ENCODE data around the gene MILR1.
"Not testable (repeated sequence)": the region's sequence is repeated elsewhere in the genome, so short reads cannot be mapped to it uniquely, and the experiment has no call there.

Gene MILR1

DNA sequence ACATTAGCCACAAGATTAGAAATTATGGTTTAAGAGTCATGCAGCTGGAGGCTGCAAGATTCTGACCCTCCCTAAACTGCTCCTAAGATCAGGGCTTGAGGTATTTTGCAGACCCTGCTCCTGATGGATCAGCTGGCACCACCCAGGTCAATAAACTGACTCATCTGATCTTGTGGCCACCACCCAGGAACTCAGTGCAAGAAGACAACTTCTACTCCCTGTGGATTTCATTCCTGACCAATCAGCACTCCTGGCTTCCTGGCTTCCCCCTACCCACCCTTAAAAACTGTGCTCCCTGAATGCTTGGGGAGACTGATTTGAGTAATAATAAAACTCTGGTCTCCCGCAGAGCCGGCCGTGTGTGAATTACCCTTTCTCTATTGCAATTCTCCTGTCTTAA lies 25.0 kb upstream of the MILR1 start:
- no peaks in the 10 kb centered on the region for H3K36me3 ChIP-seq (ENCODE audit: control insufficient read depth, insufficient read depth, low read length)
- no peak overlapping the region for H3K4me3 ChIP-seq (replicated peaks; ENCODE audit: low read depth, low read length)
- TF ChIP-seq, protein P1, sequence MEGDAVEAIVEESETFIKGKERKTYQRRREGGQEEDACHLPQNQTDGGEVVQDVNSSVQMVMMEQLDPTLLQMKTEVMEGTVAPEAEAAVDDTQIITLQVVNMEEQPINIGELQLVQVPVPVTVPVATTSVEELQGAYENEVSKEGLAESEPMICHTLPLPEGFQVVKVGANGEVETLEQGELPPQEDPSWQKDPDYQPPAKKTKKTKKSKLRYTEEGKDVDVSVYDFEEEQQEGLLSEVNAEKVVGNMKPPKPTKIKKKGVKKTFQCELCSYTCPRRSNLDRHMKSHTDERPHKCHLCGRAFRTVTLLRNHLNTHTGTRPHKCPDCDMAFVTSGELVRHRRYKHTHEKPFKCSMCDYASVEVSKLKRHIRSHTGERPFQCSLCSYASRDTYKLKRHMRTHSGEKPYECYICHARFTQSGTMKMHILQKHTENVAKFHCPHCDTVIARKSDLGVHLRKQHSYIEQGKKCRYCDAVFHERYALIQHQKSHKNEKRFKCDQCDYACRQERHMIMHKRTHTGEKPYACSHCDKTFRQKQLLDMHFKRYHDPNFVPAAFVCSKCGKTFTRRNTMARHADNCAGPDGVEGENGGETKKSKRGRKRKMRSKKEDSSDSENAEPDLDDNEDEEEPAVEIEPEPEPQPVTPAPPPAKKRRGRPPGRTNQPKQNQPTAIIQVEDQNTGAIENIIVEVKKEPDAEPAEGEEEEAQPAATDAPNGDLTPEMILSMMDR (IDR thresholded peaks at IDR 0.05; ENCODE audit: insufficient read depth, low read length, poor library complexity, severe bottlenecking): no peak
- H3K27me3 ChIP-seq (replicated peaks; ENCODE audit: control insufficient read depth, insufficient read depth, low read length): no peaks in the 10 kb centered on the region
- DNase-seq (ENCODE audit: extremely low read depth, insufficient read length): no peak

DNA sequence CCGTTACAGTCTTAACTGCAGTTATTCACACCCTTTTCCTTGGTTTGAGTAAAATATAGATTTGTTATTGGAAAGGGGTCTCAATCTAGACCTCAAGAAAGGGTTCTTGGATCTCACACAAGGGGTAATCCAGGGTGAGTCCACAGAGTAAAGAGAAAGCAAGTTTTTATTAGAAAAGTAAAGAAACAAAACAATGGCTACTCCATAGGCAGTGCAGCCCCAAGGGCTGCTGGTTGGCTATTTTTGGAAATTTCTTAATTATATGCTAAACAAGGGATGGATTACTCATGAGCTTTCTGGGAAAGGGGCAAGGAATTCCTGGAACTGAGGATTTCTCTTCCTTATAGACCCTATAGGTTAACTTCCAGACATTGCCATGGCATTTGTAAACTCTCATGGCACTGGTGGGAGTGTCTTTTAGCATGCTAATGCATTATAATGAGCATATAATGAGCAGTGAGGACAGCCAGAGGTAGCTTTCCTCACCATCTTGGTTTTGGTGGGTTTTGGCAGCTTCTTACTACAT lies 24.5 kb upstream of the MILR1 start:
- no peaks in the 10 kb centered on the region for H3K27me3 ChIP-seq (replicated peaks; ENCODE audit: control insufficient read depth, insufficient read depth, low read length)
- TF ChIP-seq, protein P1 (IDR thresholded peaks at IDR 0.05; ENCODE audit: insufficient read depth, low read length, poor library complexity, severe bottlenecking): no peak
- DNase-seq (ENCODE audit: extremely low read depth, insufficient read length): no peak
- no peaks in the 10 kb centered on the region for H3K36me3 ChIP-seq (ENCODE audit: control insufficient read depth, insufficient read depth, low read length)
- H3K4me3 ChIP-seq (replicated peaks; ENCODE audit: low read depth, low read length): no peak overlapping the region

DNA sequence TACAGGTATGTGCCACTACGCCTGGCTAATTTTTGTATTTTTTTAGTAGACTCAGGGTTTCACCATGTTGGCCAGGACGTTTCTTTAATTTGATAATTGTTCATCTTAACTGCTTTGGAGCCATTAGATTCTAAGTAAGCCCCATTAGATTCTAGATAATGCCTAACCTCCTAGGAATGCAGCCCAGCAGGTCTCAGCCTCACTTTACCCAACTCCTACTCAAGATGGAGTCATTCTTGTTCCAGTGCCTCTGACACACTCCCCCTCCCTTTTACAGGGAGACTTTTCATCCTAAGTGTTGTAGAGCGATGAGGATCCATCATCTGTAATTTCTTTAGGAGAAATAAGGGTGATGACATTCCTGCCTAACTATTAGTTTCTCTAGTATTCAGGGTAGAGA lies 23.7 kb upstream of the MILR1 start:
- TF ChIP-seq, protein P1 (IDR thresholded peaks at IDR 0.05; ENCODE audit: insufficient read depth, low read length, poor library complexity, severe bottlenecking): no peak
- no peaks in the 10 kb centered on the region for H3K27me3 ChIP-seq (replicated peaks; ENCODE audit: control insufficient read depth, insufficient read depth, low read length)
- no peaks in the 10 kb centered on the region for H3K36me3 ChIP-seq (ENCODE audit: control insufficient read depth, insufficient read depth, low read length)
- H3K4me3 ChIP-seq (replicated peaks; ENCODE audit: low read depth, low read length): no peak overlapping the region
- no peak for DNase-seq (ENCODE audit: extremely low read depth, insufficient read length)

DNA sequence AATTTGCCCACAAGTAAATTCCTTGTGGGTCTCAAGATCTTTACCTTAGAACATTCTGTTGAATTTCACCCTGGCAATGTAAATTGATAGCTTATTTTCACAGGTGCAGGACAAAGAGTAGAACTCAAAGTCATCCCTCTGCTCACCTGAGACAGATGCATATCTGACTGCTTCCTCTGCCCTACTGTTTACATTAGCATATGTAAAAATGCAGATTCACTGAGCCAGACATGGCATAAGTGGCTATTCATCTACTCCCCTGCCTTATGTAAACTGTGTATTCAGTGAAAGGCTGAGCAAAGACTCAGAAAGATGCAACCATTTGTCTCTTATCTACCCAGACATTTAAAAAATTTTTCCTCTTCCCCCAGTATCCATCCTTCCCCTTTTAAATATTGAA lies 22.3 kb upstream of the MILR1 start:
- no peak for DNase-seq (ENCODE audit: extremely low read depth, insufficient read length)
- no peaks in the 10 kb centered on the region for H3K36me3 ChIP-seq (ENCODE audit: control insufficient read depth, insufficient read depth, low read length)
- H3K27me3 ChIP-seq (replicated peaks; ENCODE audit: control insufficient read depth, insufficient read depth, low read length): no peaks in the 10 kb centered on the region
- TF ChIP-seq, protein P1 (IDR thresholded peaks at IDR 0.05; ENCODE audit: insufficient read depth, low read length, poor library complexity, severe bottlenecking): no peak
- H3K4me3 ChIP-seq (replicated peaks; ENCODE audit: low read depth, low read length): no peak overlapping the region

DNA sequence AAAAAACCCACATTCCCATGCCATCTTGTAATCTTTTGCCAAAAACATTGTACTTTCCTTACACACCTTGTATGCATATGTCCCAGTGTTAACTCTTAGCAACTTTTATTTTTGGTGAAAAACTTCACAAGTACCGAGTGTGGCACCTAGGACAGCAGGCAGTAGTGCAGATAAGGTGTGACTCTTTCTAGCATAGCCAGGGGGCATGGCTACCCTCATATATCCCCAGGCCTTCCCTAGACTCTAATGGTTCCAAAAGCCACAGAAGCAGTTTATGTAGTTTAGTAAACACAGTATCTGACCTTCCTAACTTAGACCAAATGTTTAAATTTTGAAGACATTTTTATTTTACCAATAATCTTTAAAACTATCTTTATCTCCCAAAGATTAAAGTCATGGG lies 20.5 kb upstream of the MILR1 start:
- no peak overlapping the region for H3K4me3 ChIP-seq (replicated peaks; ENCODE audit: low read depth, low read length)
- no peaks in the 10 kb centered on the region for H3K36me3 ChIP-seq (ENCODE audit: control insufficient read depth, insufficient read depth, low read length)
- TF ChIP-seq, protein P1 (IDR thresholded peaks at IDR 0.05; ENCODE audit: insufficient read depth, low read length, poor library complexity, severe bottlenecking): no peak
- no peak for DNase-seq (ENCODE audit: extremely low read depth, insufficient read length)
- H3K27me3 ChIP-seq (replicated peaks; ENCODE audit: control insufficient read depth, insufficient read depth, low read length): no peaks in the 10 kb centered on the region

DNA sequence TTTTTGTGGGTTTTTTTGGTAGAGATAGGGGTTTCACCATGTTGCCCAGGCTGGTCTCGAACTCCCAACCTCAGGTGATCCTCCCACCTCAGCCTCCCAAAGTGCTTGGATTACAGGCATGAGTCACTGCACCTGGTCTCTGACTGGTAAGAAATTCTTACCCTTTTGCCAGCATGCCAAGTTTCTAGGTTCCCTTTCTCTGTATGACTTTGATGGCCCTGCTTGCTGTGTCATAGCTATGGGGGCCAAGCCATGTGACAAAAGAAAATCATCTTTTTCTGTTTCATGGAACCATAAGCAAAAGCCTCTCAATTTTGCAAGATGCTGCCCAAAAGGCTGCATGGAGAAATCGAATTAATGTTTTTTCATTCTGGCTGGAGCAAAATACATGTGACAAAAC lies 18.9 kb upstream of the MILR1 start:
- not testable (repeated sequence) for H3K4me3 ChIP-seq (replicated peaks; ENCODE audit: low read depth, low read length); H3K36me3 ChIP-seq (ENCODE audit: control insufficient read depth, insufficient read depth, low read length); DNase-seq (ENCODE audit: extremely low read depth, insufficient read length); H3K27me3 ChIP-seq (replicated peaks; ENCODE audit: control insufficient read depth, insufficient read depth, low read length)
